Activated T-helper 1 cell treated with Interleukin-2 at 50 U/mL for 16 hours (primary cell): Measurements from ENCODE around the gene WNT5B.
A peak's percentile ranks its signal among the peaks of the same experiment; 100 is the strongest.

Experiments used
- DNase-seq: peaks from one replicate; pipeline ENCODE4 v3.0.0-alpha.2; 2020; ENCODE audit warnings: low read depth

Gene WNT5B

GRCh38 chr12:1630133-1630826 is 1.2 kb downstream of the WNT5B start:
- no peak for DNase-seq

DNA sequence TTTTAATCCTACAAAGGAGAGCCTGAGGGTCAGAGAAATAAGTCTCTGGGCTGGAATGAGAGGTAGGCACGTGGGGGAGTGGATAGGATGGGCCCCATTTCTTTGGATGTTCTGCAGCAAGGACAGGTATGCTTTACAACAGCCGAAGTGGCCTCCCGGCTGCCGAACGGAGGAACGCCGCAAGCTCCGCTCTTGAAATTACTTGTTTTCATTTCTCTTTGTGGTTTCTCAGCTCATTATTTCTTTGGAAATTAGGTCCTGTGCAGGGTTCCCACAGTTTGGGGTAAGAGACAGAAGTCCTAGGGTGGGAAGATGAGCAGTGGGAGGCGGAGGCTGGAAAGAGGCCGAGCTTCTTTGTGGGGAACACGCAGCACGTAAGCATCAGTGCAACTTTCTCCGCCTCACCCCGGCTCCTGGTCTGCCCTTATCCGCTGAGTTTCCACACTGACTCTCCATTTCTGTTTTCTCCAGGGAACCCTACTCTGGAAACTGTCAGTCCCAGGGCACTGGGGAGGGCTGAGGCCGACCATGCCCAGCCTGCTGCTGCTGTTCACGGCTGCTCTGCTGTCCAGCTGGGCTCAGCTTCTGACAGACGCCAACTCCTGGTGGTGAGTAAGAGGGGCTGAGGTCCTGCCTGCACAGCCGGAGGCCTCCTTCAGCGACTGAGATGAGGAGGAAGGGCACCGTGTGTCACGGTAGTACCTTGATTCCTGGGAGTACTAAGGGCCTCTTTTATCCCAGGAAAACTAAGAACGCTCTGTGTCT is 2.0 kb downstream of the WNT5B start:
- no peak for DNase-seq

- no peak for DNase-seq
Measured at GRCh38 chr12:1632702-1633101, 3.7 kb downstream of the WNT5B start.

- no peak for DNase-seq
Measured at GRCh38 chr12:1633459-1633858, 4.4 kb downstream of the WNT5B start.

DNA sequence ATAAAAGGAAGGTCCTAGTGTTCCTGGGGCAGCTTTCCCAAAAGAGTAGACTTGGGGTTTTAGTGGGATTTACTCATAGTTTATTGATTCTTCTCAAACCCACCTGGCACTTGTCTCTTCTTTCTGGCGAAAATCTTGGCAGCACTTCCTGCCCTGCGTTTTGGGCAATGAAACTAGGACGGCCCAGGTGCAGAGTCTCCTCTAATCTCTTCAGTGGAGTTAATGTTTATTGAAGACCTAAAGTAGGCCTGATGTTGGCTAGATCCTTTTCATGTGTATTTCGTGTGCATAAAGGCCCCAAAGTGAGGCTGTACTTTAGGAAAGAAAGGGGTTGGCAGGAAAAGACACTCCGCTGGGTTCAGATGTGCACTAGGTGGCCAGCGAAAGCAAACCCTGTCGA is 5.1 kb downstream of the WNT5B start:
- DNase-seq, result no peak

- peak; percentile 13 for DNase-seq
Measured at GRCh38 chr12:1634590-1635191, 5.7 kb downstream of the WNT5B start.

- DNase-seq, result no peak
Measured at GRCh38 chr12:1635301-1636095, 6.5 kb downstream of the WNT5B start.

DNA sequence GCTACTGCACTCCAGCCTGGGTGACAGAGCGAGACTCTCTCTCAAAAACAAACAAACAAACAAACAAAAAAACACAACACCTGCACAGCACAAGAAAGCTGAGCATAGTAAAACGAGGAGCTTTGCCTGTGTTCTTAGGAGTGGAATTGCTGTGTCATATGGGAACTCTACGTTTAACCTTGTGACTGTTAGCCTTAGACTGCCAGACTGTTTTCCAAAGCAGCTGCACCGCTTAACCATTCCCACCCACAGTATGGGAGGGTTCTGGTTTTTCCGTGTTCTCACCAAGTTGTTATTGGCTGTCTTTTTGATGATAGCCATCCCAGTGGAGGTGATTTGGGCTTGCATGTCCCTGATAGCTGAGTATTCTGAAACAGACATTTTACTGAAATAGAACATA is 9.2 kb downstream of the WNT5B start:
- DNase-seq, result no peak

GRCh38 chr12:1639538-1639937 is 10.5 kb downstream of the WNT5B start:
- DNase-seq, result no peak

- no peak for DNase-seq
Measured at GRCh38 chr12:1640328-1641234, 11.6 kb downstream of the WNT5B start.

- DNase-seq, result no peak
Measured at GRCh38 chr12:1642513-1642912, 13.5 kb downstream of the WNT5B start.

GRCh38 chr12:1643043-1643442 is 14.0 kb downstream of the WNT5B start:
- no peak for DNase-seq

DNA sequence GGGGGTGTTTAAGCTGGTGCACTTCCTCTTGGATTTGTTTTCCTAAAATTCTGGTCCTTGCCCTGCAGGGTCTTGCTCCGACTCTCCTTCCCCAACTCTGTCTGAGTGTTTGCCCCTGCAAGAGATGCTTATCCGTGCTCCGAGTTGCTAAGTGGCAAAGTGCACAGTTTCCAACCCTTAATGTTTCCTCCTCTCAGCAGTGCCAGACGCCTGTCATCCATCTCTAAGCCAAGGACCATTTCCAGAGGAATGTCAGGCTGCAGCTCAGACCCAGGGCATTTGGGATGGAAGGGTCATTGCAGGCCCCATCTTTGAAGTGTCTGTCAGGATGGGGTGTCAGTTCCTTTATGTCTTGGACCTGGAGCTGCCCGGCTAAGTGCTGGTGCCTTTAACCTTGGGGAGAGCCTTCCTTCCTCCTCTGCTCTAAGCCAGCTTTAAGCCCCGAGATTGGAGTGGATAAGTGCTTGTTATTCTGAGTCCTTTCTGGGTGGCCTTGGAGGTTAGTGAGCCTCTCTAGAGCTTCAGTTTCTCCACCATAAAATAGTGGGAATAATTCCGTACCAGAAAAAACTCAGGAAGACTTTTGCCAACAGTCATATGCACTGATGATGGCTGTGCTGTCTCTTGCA is 15.0 kb downstream of the WNT5B start:
- DNase-seq, result no peak

- no peak for DNase-seq
Measured at GRCh38 chr12:1644534-1645438, 15.8 kb downstream of the WNT5B start.

- no peak for DNase-seq
Measured at GRCh38 chr12:1645819-1646218, 16.8 kb downstream of the WNT5B start.

GRCh38 chr12:1646569-1647284 is 17.7 kb downstream of the WNT5B start:
- DNase-seq, result no peak

GRCh38 chr12:1647285-1647669 is 18.2 kb downstream of the WNT5B start:
- DNase-seq, result no peak

DNA sequence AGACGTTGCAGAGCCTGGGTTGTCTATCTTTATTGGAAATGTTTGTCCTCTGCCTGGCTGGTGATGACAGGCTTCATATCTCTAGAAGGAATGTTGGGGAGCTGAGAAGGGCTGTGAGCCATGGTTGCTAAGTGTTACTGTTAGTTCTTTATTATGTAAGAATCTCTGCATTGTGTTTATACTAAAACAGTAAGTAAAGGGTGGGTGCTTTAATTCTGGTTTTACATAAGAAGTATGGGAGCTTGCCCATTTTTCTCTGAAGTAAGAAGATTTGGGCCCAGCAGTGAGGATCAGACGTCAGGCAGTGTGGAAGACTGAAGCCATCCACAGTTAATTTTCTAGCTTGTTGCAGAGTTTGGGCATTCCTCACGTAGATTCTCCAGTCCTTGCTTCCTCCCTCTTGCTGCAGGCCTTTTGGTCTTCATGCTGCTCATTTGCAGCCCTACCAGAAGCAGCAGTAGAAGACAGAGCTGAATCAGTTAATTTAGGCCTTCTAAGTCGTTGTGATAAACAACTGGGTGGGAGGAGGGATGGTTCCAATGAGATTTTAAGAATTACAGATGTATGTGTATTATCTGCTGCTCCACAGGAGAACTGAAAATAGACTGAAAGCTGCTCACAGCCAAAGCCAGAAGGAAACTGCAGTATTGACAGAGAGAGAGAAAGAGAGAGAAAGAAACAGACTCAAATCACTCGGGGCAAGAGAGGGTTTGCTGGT is 21.4 kb downstream of the WNT5B start:
- no peak for DNase-seq

- no peak for DNase-seq
Measured at GRCh38 chr12:1650978-1651361, 21.9 kb downstream of the WNT5B start.
